ENCODE measurements around the gene OR10G7. TPM values are rescaled to one million over a fixed set of nuclear protein-coding genes. Genes with fewer than 3 reads are reported as not detected.

OR10G7 gene
- not detected for total RNA-seq

- intact Hi-C loops (cut with DNase I), result no loop called here
- no peak for DNase-seq
- TF ChIP-seq, protein P1, sequence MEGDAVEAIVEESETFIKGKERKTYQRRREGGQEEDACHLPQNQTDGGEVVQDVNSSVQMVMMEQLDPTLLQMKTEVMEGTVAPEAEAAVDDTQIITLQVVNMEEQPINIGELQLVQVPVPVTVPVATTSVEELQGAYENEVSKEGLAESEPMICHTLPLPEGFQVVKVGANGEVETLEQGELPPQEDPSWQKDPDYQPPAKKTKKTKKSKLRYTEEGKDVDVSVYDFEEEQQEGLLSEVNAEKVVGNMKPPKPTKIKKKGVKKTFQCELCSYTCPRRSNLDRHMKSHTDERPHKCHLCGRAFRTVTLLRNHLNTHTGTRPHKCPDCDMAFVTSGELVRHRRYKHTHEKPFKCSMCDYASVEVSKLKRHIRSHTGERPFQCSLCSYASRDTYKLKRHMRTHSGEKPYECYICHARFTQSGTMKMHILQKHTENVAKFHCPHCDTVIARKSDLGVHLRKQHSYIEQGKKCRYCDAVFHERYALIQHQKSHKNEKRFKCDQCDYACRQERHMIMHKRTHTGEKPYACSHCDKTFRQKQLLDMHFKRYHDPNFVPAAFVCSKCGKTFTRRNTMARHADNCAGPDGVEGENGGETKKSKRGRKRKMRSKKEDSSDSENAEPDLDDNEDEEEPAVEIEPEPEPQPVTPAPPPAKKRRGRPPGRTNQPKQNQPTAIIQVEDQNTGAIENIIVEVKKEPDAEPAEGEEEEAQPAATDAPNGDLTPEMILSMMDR (IDR thresholded peaks at IDR 0.05), result no peak
- no peak within 1 kb of the TSS for H3K4me3 ChIP-seq
- H3K27ac ChIP-seq, result no peak within 1 kb of the TSS
- no peak within 1 kb of the TSS for H3K9ac ChIP-seq (ENCODE audit: low read depth in 2 of 2, low read length in 2 of 2)
- H3K36me3 ChIP-seq, result no peaks in the 10 kb centered on the region
- H3K4me1 ChIP-seq, result no peaks in the 10 kb centered on the region
- no peaks in the 10 kb centered on the region for H3K27me3 ChIP-seq
- no peaks in the 10 kb centered on the region for H3K9me3 ChIP-seq
These were observed at the start of gene OR10G7 for GRCh38 chr11:124041254-124041653. OR10G7 (minus strand) TSS chr11:124041325; CDS start chr11:124039001, 2,324 bp downstream.

DNA sequence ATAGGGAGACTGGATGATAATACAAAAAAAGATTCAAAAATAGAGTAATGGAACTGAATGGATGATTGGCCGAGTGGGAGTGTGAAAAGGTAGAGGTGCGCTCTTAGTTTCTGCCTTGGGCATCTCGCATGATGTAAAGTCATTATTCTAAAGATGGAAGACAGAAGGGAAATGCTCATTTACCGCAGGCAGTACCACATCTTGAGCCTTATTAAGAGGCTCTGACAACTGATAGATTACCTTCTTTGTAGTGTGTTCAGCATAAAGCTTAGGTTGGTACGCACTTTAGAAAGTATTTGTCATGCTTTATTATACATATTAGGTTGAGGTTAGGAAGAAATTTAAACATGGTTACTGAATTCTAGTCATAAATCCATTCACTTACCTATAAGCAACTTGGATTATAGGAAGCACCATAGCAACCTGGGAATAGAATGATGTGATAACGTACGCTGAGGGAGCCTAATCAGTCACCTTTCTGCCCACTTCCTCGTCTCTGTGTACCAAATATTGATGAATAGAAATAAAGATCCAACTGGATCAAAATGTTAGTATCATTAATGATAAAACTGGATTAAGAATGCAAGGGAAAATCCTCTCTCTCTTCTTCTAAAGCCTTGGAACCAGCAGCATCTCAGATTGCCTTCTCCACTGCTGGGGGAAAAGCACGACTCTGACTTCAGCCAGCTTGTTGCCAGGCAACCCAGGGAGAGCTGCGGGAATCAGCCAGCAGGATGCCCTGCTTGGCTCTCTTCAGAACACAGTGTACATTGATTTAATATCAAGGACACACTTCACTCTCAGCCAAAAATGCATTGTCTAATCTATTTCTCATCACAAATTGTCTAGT lies 45.1 kb upstream of the OR10G7 start:
- intact Hi-C loops (cut with DNase I), result no loop called here
- Histone ChIP-seq H3K9me3 (no peaks in the 10 kb centered on the region), H3K4me1 (no peaks in the 10 kb centered on the region), H3K27me3 (no peaks in the 10 kb centered on the region), H3K9ac (ENCODE audit: low read depth in 2 of 2, low read length in 2 of 2) (no peak overlapping the region), H3K27ac (no peak overlapping the region), H3K36me3 (no peaks in the 10 kb centered on the region), H3K4me3 (no peak overlapping the region)
- TF ChIP-seq, protein P1 (IDR thresholded peaks at IDR 0.05), result no peak
- DNase-seq, result no peak

DNA sequence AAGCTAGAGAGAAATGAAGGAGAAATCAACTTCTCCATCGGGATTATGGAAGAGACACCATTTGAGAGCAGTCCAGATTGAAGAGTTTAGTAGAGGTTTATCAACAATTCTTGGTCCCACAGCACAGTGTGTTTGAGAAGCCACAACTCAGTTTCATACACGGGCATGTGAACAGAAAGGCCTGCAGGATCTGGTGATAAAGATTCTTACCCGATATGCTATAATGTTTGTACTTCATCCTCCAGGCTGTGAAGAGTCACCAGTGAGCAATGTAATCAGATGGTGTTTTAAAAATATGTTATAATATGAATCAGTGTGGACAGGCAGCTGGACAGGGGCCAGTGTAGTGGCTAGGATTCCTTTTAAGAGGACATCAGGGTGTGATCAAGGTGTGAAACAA lies 44.5 kb upstream of the OR10G7 start:
- Histone ChIP-seq H3K36me3 (no peaks in the 10 kb centered on the region), H3K4me1 (no peaks in the 10 kb centered on the region), H3K27ac (no peak overlapping the region), H3K9ac (ENCODE audit: low read depth in 2 of 2, low read length in 2 of 2) (no peak overlapping the region), H3K27me3 (no peaks in the 10 kb centered on the region), H3K9me3 (no peaks in the 10 kb centered on the region), H3K4me3 (no peak overlapping the region)
- TF ChIP-seq, protein P1 (IDR thresholded peaks at IDR 0.05), result no peak
- DNase-seq, result no peak
- intact Hi-C loops (cut with DNase I), result no loop called here

DNA sequence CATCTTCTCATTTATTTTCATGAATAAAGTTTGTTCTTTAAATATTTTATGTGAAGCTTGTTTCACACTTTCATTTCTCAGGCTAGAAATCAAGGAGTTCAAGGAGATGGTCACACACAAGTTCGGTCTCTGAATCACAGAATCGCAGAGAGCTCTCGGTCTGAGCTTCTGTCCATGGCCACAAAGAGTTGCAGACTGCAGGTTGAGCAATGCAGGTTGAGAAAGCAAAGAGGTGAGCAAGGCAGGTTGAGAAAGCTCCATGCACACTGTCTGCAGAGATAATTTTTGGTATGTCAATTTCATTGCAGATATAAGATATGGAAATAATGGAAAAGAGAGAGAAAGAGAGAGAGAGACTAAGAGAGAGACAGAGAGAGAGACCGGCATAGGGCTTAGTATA lies 41.2 kb upstream of the OR10G7 start:
- intact Hi-C loops (cut with DNase I), result no loop called here
- no peak overlapping the region for H3K4me3 ChIP-seq
- TF ChIP-seq, protein P1 (IDR thresholded peaks at IDR 0.05), result no peak
- no peaks in the 10 kb centered on the region for H3K9me3 ChIP-seq
- DNase-seq, result no peak
- H3K27ac ChIP-seq, result no peak overlapping the region
- H3K9ac ChIP-seq (ENCODE audit: low read depth in 2 of 2, low read length in 2 of 2), result no peak overlapping the region
- no peaks in the 10 kb centered on the region for H3K36me3 ChIP-seq
- no peaks in the 10 kb centered on the region for H3K4me1 ChIP-seq
- no peaks in the 10 kb centered on the region for H3K27me3 ChIP-seq

- Histone ChIP-seq H3K36me3 (no peaks in the 10 kb centered on the region), H3K27me3 (no peaks in the 10 kb centered on the region), H3K27ac (no peak overlapping the region), H3K9me3 (no peaks in the 10 kb centered on the region), H3K4me1 (no peaks in the 10 kb centered on the region), H3K9ac (ENCODE audit: low read depth in 2 of 2, low read length in 2 of 2) (no peak overlapping the region), H3K4me3 (no peak overlapping the region)
- TF ChIP-seq, protein P1 (IDR thresholded peaks at IDR 0.05), result no peak
- intact Hi-C loops (cut with DNase I), result no loop called here
- no peak for DNase-seq
These were observed 40.4 kb upstream of the OR10G7 start for GRCh38 chr11:124081483-124081882.

Measured in colonic mucosa (tissue), 4 donors.